ENCODE results near the gene ARPC1B. TPM values are rescaled to one million over a fixed set of nuclear protein-coding genes. Genes with fewer than 3 reads are reported as not detected.

Gene ARPC1B
- total and polyA plus RNA-seq, 2 of the 8 experiments (the other 6 are each of a cell fraction or from before 2014, with no cell fraction given): 64.5 to 115 TPM

GRCh38 chr7:99396418-99397296 lies 22.1 kb downstream of the ARPC1B start:
- 93% methylated on average over 21 of the region's 21 CpGs; no CpG with 5 or more reads in 1 of the 2 experiments for WGBS, 2 experiments (ENCODE audit: extremely low coverage in 1 of 2, insufficient coverage in 1 of 2, insufficient read length in 1 of 2, insufficient replicate concordance in 2 of 2, low coverage in 1 of 2, low lambda C conversion rate in 2 of 2, missing lambda C conversion rate in 1 of 2)
- Histone ChIP-seq H3K56ac (replicated peaks; ENCODE audit: insufficient read length, low read depth, low read length) (no peak overlapping the region), H3K14ac (ENCODE audit: insufficient read length) (no peak overlapping the region), H2BK12ac (ENCODE audit: low read depth, low read length) (no peak overlapping the region), H3K4me1 (replicated peaks in 1 of 4; ENCODE audit: control insufficient read depth in 3 of 4, insufficient read depth in 4 of 4, low read length in 3 of 4) (peaks cover 2 to 12% (median 5%) of the 10 kb centered on the region in 4 experiments; a peak in 6 of 7 replicates), H3K23me2 (ENCODE audit: low read depth, low read length) (peaks cover 4% of the 10 kb centered on the region; the same call in 1 of the 2 replicates), H2BK120ac (replicated peaks; ENCODE audit: low read depth, low read length) (no peak overlapping the region), H3K4me2 (ENCODE audit: insufficient read depth in 1 of 2, low read depth in 2 of 2, low read length in 2 of 2) (no peak overlapping the region), H4K20me1 (replicated peaks in 1 of 2; ENCODE audit: control insufficient read depth in 1 of 2, insufficient read depth in 2 of 2, low read length in 2 of 2) (peaks cover 12 to 29% of the 10 kb centered on the region in 2 experiments), H4K5ac (ENCODE audit: insufficient read length, low read depth, low read length) (no peak overlapping the region), H2AK5ac (ENCODE audit: low read depth, low read length) (no peak overlapping the region), H3K18ac (ENCODE audit: extremely low read depth, low read length) (no peak overlapping the region), H3K4me3 (ENCODE audit: extremely low read depth in 1 of 4, insufficient read depth in 2 of 4, low read depth in 3 of 4, low read length in 4 of 4) (no peak overlapping the region), H3K9ac (replicated peaks in 1 of 4; ENCODE audit: extremely low read depth in 1 of 4, low read depth in 3 of 4, low read length in 3 of 4) (no peak overlapping the region), H3K4ac (replicated peaks; ENCODE audit: insufficient read length, low read depth, low read length) (no peak overlapping the region), H3K79me1 (ENCODE audit: low read depth, low read length) (no peaks in the 10 kb centered on the region), H2AFZ (ENCODE audit: low read length) (no peak overlapping the region), H3K79me2 (ENCODE audit: control insufficient read depth in 1 of 2, insufficient read depth in 2 of 2, low read length in 2 of 2) (no peaks in the 10 kb centered on the region), H3K36me3 (ENCODE audit: control insufficient read depth in 2 of 4, insufficient read depth in 4 of 4, low read length in 3 of 4) (peaks cover 23 to 68% (median 44%) of the 10 kb centered on the region in 4 experiments), H2BK15ac (ENCODE audit: low read length) (no peak overlapping the region), H4K91ac (replicated peaks; ENCODE audit: insufficient read length, low read length) (no peak overlapping the region), H2BK5ac (ENCODE audit: low read depth, low read length) (no peak overlapping the region), H2BK20ac (ENCODE audit: low read length) (no peak overlapping the region), H3K27me3 (replicated peaks in 1 of 4; ENCODE audit: control insufficient read depth in 3 of 4, extremely low read depth in 1 of 4, insufficient read depth in 3 of 4, low read length in 3 of 4) (no peaks in the 10 kb centered on the region), H3K23ac (ENCODE audit: insufficient read length) (no peak overlapping the region), H3K9me3 (ENCODE audit: insufficient read depth in 2 of 2, low read depth in 1 of 2, low read length in 1 of 2) (no peaks in the 10 kb centered on the region), H3K27ac (ENCODE audit: low read depth, low read length) (no peak overlapping the region), H4K8ac (ENCODE audit: extremely low read depth, insufficient read depth, low read length) (no peak overlapping the region; the same call in 1 of the 2 replicates)
- no peak for FAIRE-seq
- DNase-seq (ENCODE audit: low read depth in 1 of 2, low spot score in 2 of 2): no peak
- POLR2A ChIA-PET (ENCODE audit: partially characterized antibody): interaction anchor here (7.9 kb wide), 1 partner anchor 10 kb away, joined by 150 read pairs; the partner anchor contains the start of genes BUD31 and PDAP1
- CTCF ChIA-PET (ENCODE audit: partially characterized antibody): interaction anchor here (1.0 kb wide), 1 partner anchor 31 kb away, joined by 3 read pairs; no protein-coding TSS in a partner anchor
- no peak for TF ChIP-seq POLR2AphosphoS5 (IDR thresholded peaks at IDR 0.05; ENCODE audit: low read depth, low read length)
- no peak for TF ChIP-seq CHD2 (IDR thresholded peaks at IDR 0.05; ENCODE audit: low read length)
- TF ChIP-seq POU5F1 (IDR thresholded peaks at IDR 0.05; ENCODE audit: low read depth, low read length): no peak
- no peak for TF ChIP-seq ASH2L (IDR thresholded peaks at IDR 0.05; ENCODE audit: low read length)
- no peak for TF ChIP-seq SUZ12 (IDR thresholded peaks at IDR 0.05; ENCODE audit: low read length)
- TF ChIP-seq EZH2 (IDR thresholded peaks at IDR 0.05; ENCODE audit: low read depth, low read length, severe bottlenecking): no peak
- TF ChIP-seq, protein P1, sequence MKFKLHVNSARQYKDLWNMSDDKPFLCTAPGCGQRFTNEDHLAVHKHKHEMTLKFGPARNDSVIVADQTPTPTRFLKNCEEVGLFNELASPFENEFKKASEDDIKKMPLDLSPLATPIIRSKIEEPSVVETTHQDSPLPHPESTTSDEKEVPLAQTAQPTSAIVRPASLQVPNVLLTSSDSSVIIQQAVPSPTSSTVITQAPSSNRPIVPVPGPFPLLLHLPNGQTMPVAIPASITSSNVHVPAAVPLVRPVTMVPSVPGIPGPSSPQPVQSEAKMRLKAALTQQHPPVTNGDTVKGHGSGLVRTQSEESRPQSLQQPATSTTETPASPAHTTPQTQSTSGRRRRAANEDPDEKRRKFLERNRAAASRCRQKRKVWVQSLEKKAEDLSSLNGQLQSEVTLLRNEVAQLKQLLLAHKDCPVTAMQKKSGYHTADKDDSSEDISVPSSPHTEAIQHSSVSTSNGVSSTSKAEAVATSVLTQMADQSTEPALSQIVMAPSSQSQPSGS (IDR thresholded peaks at IDR 0.05; ENCODE audit: low read length): no peak
- no peak for TF ChIP-seq KDM1A (IDR thresholded peaks at IDR 0.05; ENCODE audit: borderline replicate concordance, low read length)
- TF ChIP-seq SIRT6 (IDR thresholded peaks at IDR 0.05; ENCODE audit: low read length): no peak
- no peak for TF ChIP-seq TEAD4 (IDR thresholded peaks at IDR 0.05; ENCODE audit: low read depth, low read length)
- no peak for TF ChIP-seq ZNF274 (IDR thresholded peaks at IDR 0.05; ENCODE audit: borderline replicate concordance, extremely low read depth, low read length)

Data from H1 (cell line).